ENCODE measurements around the gene PCK1. TPM values are rescaled to one million over a fixed set of nuclear protein-coding genes. Genes with fewer than 3 reads are reported as not detected.

Gene PCK1
- total and polyA plus RNA-seq, 2 of the 8 experiments (the other 6 are each of a cell fraction or from before 2014, with no cell fraction given), result not detected

- TF ChIP-seq EP300 (IDR thresholded peaks at IDR 0.05; ENCODE audit: borderline replicate concordance in 1 of 2, low read depth in 2 of 2, low read length in 2 of 2) (no peak), JUN (IDR thresholded peaks at IDR 0.05; ENCODE audit: low read depth, low read length) (no peak), SUZ12 (IDR thresholded peaks at IDR 0.05; ENCODE audit: low read length) (no peak), EZH2 (IDR thresholded peaks at IDR 0.05; ENCODE audit: low read depth, low read length, severe bottlenecking) (no peak), HDAC2 (IDR thresholded peaks at IDR 0.05; ENCODE audit: borderline replicate concordance in 1 of 2, low read depth in 2 of 2, low read length in 2 of 2) (no peak), E2F6 (IDR thresholded peaks at IDR 0.05) (no peak)
- FAIRE-seq (no peak), DNase-seq (ENCODE audit: low read depth in 1 of 2, low spot score in 2 of 2) (no peak)
- Histone ChIP-seq H3K27me3 (replicated peaks in 1 of 4; ENCODE audit: control insufficient read depth in 3 of 4, extremely low read depth in 1 of 4, insufficient read depth in 3 of 4, low read length in 3 of 4) (no peaks in the 10 kb centered on the region), H3K9me3 (ENCODE audit: insufficient read depth in 2 of 2, low read depth in 1 of 2, low read length in 1 of 2) (no peaks in the 10 kb centered on the region), H3K23me2 (ENCODE audit: low read depth, low read length) (no peaks in the 10 kb centered on the region), H3K56ac (replicated peaks; ENCODE audit: insufficient read length, low read depth, low read length) (no peak overlapping the region), H2BK12ac (ENCODE audit: low read depth, low read length) (no peak overlapping the region), H3K18ac (ENCODE audit: extremely low read depth, low read length) (no peak overlapping the region), H4K8ac (ENCODE audit: extremely low read depth, insufficient read depth, low read length) (no peak overlapping the region), H4K91ac (replicated peaks; ENCODE audit: insufficient read length, low read length) (no peak overlapping the region), H2BK15ac (ENCODE audit: low read length) (no peak overlapping the region; the same call in 1 of the 2 replicates), H4K20me1 (replicated peaks in 1 of 2; ENCODE audit: control insufficient read depth in 1 of 2, insufficient read depth in 2 of 2, low read length in 2 of 2) (no peaks in the 10 kb centered on the region), H3K4me3 (ENCODE audit: extremely low read depth in 1 of 4, insufficient read depth in 2 of 4, low read depth in 3 of 4, low read length in 4 of 4) (no peak overlapping the region), H2AFZ (ENCODE audit: low read length) (no peak overlapping the region), H3K79me1 (ENCODE audit: low read depth, low read length) (no peaks in the 10 kb centered on the region), H3K9ac (replicated peaks in 1 of 4; ENCODE audit: extremely low read depth in 1 of 4, low read depth in 3 of 4, low read length in 3 of 4) (no peak overlapping the region), H4K5ac (ENCODE audit: insufficient read length, low read depth, low read length) (no peak overlapping the region), H3K23ac (ENCODE audit: insufficient read length) (no peak overlapping the region), H2BK20ac (ENCODE audit: low read length) (no peak overlapping the region), H3K4me1 (replicated peaks in 1 of 4; ENCODE audit: control insufficient read depth in 3 of 4, insufficient read depth in 4 of 4, low read length in 3 of 4) (peaks cover 0 to 2% (median 0%) of the 10 kb centered on the region in 4 experiments; a peak in 2 of 7 replicates), H2BK120ac (replicated peaks; ENCODE audit: low read depth, low read length) (no peak overlapping the region), H3K14ac (ENCODE audit: insufficient read length) (no peak overlapping the region), H2AK5ac (ENCODE audit: low read depth, low read length) (no peak overlapping the region), H2BK5ac (ENCODE audit: low read depth, low read length) (no peak overlapping the region), H3K79me2 (ENCODE audit: control insufficient read depth in 1 of 2, insufficient read depth in 2 of 2, low read length in 2 of 2) (no peaks in the 10 kb centered on the region), H3K4ac (replicated peaks; ENCODE audit: insufficient read length, low read depth, low read length) (no peak overlapping the region), H3K36me3 (ENCODE audit: control insufficient read depth in 2 of 4, insufficient read depth in 4 of 4, low read length in 3 of 4) (no peaks in the 10 kb centered on the region), H3K4me2 (ENCODE audit: insufficient read depth in 1 of 2, low read depth in 2 of 2, low read length in 2 of 2) (no peak overlapping the region), H3K27ac (ENCODE audit: low read depth, low read length) (no peak overlapping the region)
- POLR2A ChIA-PET (ENCODE audit: partially characterized antibody), result no interaction called here
- 93% methylated on average over 17 of the region's 18 CpGs; no CpG with 5 or more reads in 1 of the 2 experiments for WGBS, 2 experiments (ENCODE audit: extremely low coverage in 1 of 2, insufficient coverage in 1 of 2, insufficient read length in 1 of 2, insufficient replicate concordance in 2 of 2, low coverage in 1 of 2, low lambda C conversion rate in 2 of 2, missing lambda C conversion rate in 1 of 2)
- CTCF ChIA-PET (ENCODE audit: partially characterized antibody), result interaction anchor here (0.7 to 10.7 kb wide), 10 partner anchors 8 to 126 kb away, joined by 3 to 194 read pairs (median 5); no protein-coding TSS in a partner anchor
Observed at GRCh38 chr20:57590485-57591288, 29.8 kb downstream of the PCK1 start.

Measured in H1 (cell line).